ENCODE measurements around the gene ANKRD35.
"Not testable (repeated sequence)": the region's sequence is repeated elsewhere in the genome, so short reads cannot be mapped to it uniquely, and the experiment has no call there.

ANKRD35 gene

GRCh38 chr1:145927063-145927886, 41.6 kb upstream of the ANKRD35 start, which contains the start of gene RBM8A:
Gene RBM8A, minus strand, starts transcription at chr1:145927484. Its CDS starts 58 bp downstream, at chr1:145927426.
- Histone ChIP-seq H3K9ac (ENCODE audit: low read length) (peak within 1 kb of the TSS; percentile 99), H3K79me2 (ENCODE audit: low read length) (peaks cover 22% of the 10 kb centered on the region), H3K4me3 (ENCODE audit: low read length) (peak within 1 kb of the TSS; percentile 94), H3K9me2 (replicated peaks; ENCODE audit: insufficient read depth, low read length) (no peaks in the 10 kb centered on the region), H3F3A (ENCODE audit: insufficient read depth, low read length) (peaks cover 33% of the 10 kb centered on the region), H4K20me1 (ENCODE audit: insufficient read depth, low read length) (no peaks in the 10 kb centered on the region), H3K4me1 (ENCODE audit: low read length) (peaks cover 8% of the 10 kb centered on the region), H3K4me2 (ENCODE audit: low read depth, low read length) (peak within 1 kb of the TSS; percentile 81), H3K9me3 (replicated peaks; ENCODE audit: insufficient read depth, low read length) (no peaks in the 10 kb centered on the region), H3K27ac (ENCODE audit: low read length) (peak within 1 kb of the TSS; percentile 89), H3K27me3 (replicated peaks; ENCODE audit: insufficient read depth, low read length) (no peaks in the 10 kb centered on the region), H2AFZ (ENCODE audit: low read length) (peak within 1 kb of the TSS; percentile 78), H3K36me3 (replicated peaks; ENCODE audit: insufficient read depth, low read length) (peaks cover 9% of the 10 kb centered on the region; the same call in 1 of the 2 replicates)
- peak; percentile 77 for TF ChIP-seq CTCF (IDR thresholded peaks at IDR 0.05; ENCODE audit: low read length)
- no peak for TF ChIP-seq EZH2 (optimal IDR thresholded peaks at IDR 0.05; ENCODE audit: low read depth, low read length)
- DNase-seq, result peak; percentile 100

- Histone ChIP-seq H3K9me3 (replicated peaks; ENCODE audit: insufficient read depth, low read length) (no peaks in the 10 kb centered on the region), H3K27me3 (replicated peaks; ENCODE audit: insufficient read depth, low read length) (no peaks in the 10 kb centered on the region), H3K36me3 (replicated peaks; ENCODE audit: insufficient read depth, low read length) (peaks cover 9% of the 10 kb centered on the region; the same call in 1 of the 2 replicates), H3K4me2 (ENCODE audit: low read depth, low read length) (peak overlapping the region; percentile 81), H4K20me1 (ENCODE audit: insufficient read depth, low read length) (no peaks in the 10 kb centered on the region), H3K27ac (ENCODE audit: low read length) (peak overlapping the region; percentile 89; the same call in 1 of the 2 replicates), H3K9ac (ENCODE audit: low read length) (peak overlapping the region; percentile 99), H3K9me2 (replicated peaks; ENCODE audit: insufficient read depth, low read length) (no peaks in the 10 kb centered on the region), H2AFZ (ENCODE audit: low read length) (peak overlapping the region; percentile 43), H3K4me1 (ENCODE audit: low read length) (peaks cover 6% of the 10 kb centered on the region), H3F3A (ENCODE audit: insufficient read depth, low read length) (peaks cover 35% of the 10 kb centered on the region), H3K4me3 (ENCODE audit: low read length) (peak overlapping the region; percentile 94), H3K79me2 (ENCODE audit: low read length) (peaks cover 22% of the 10 kb centered on the region)
- no peak for DNase-seq
- TF ChIP-seq CTCF (IDR thresholded peaks at IDR 0.05; ENCODE audit: low read length), result no peak
- no peak for TF ChIP-seq EZH2phosphoT487 (IDR thresholded peaks at IDR 0.05; ENCODE audit: low read length)
- no peak for TF ChIP-seq EZH2 (optimal IDR thresholded peaks at IDR 0.05; ENCODE audit: low read depth, low read length)
These were observed 41.0 kb upstream of the ANKRD35 start for GRCh38 chr1:145926686-145927062.

- TF ChIP-seq EZH2 (optimal IDR thresholded peaks at IDR 0.05; ENCODE audit: low read depth, low read length), result no peak
- no peak for TF ChIP-seq EZH2phosphoT487 (IDR thresholded peaks at IDR 0.05; ENCODE audit: low read length)
- TF ChIP-seq CTCF (IDR thresholded peaks at IDR 0.05; ENCODE audit: low read length), result no peak
- H3K27me3 ChIP-seq (replicated peaks; ENCODE audit: insufficient read depth, low read length), result no peaks in the 10 kb centered on the region
- peaks cover 36% of the 10 kb centered on the region for H3K79me2 ChIP-seq (ENCODE audit: low read length)
- H3K9me2 ChIP-seq (replicated peaks; ENCODE audit: insufficient read depth, low read length), result no peaks in the 10 kb centered on the region
- H4K20me1 ChIP-seq (ENCODE audit: insufficient read depth, low read length), result no peaks in the 10 kb centered on the region
- no peaks in the 10 kb centered on the region for H3K9me3 ChIP-seq (replicated peaks; ENCODE audit: insufficient read depth, low read length)
- peaks cover 13% of the 10 kb centered on the region for H3K4me1 ChIP-seq (ENCODE audit: low read length)
- H3K36me3 ChIP-seq (replicated peaks; ENCODE audit: insufficient read depth, low read length), result peaks cover 9% of the 10 kb centered on the region; the same call in 1 of the 2 replicates
- no peak overlapping the region for H3K4me2 ChIP-seq (ENCODE audit: low read depth, low read length)
- H3K9ac ChIP-seq (ENCODE audit: low read length), result no peak overlapping the region
- H3K27ac ChIP-seq (ENCODE audit: low read length), result no peak overlapping the region
- no peak overlapping the region for H2AFZ ChIP-seq (ENCODE audit: low read length)
- no peak overlapping the region for H3K4me3 ChIP-seq (ENCODE audit: low read length)
- peaks cover 35% of the 10 kb centered on the region for H3F3A ChIP-seq (ENCODE audit: insufficient read depth, low read length)
- no peak for DNase-seq
These were observed 36.6 kb upstream of the ANKRD35 start for GRCh38 chr1:145922266-145922665.

- H4K20me1 ChIP-seq (ENCODE audit: insufficient read depth, low read length); H3K9me2 ChIP-seq (replicated peaks; ENCODE audit: insufficient read depth, low read length); DNase-seq; H3K27ac ChIP-seq (ENCODE audit: low read length); H3K27me3 ChIP-seq (replicated peaks; ENCODE audit: insufficient read depth, low read length); H3K4me1 ChIP-seq (ENCODE audit: low read length); H2AFZ ChIP-seq (ENCODE audit: low read length); H3K9me3 ChIP-seq (replicated peaks; ENCODE audit: insufficient read depth, low read length); H3K36me3 ChIP-seq (replicated peaks; ENCODE audit: insufficient read depth, low read length): not testable (repeated sequence)
- H3K4me3 ChIP-seq (ENCODE audit: low read length), result peak overlapping the region; percentile 84
- H3K9ac ChIP-seq (ENCODE audit: low read length), result peak overlapping the region; percentile 92; the same call in 1 of the 2 replicates
- peaks cover 20% of the 10 kb centered on the region for H3K79me2 ChIP-seq (ENCODE audit: low read length)
- H3F3A ChIP-seq (ENCODE audit: insufficient read depth, low read length), result peaks cover 29% of the 10 kb centered on the region
- H3K4me2 ChIP-seq (ENCODE audit: low read depth, low read length), result peak overlapping the region; percentile 99
These were observed 34.6 kb upstream of the ANKRD35 start for GRCh38 chr1:145920297-145920696.
